Islet of Langerhans (tissue), 1 donor: ENCODE results near the gene LARP4.
"Not testable (repeated sequence)": the region's sequence is repeated elsewhere in the genome, so short reads cannot be mapped to it uniquely, and the experiment has no call there.

Source experiments
- FAIRE-seq: peaks from one replicate; lab custom pipeline; 2011; peaks lifted over from hg19 to GRCh38; lab: Jason Lieb, UNC

Gene LARP4

GRCh38 chr12:50401500-50402081 is 906 bp downstream of the LARP4 start:
- no peak for FAIRE-seq

- no peak for FAIRE-seq
Measured at GRCh38 chr12:50402264-50403000, 1.7 kb downstream of the LARP4 start.

GRCh38 chr12:50403001-50403440 is 2.3 kb downstream of the LARP4 start:
- no peak for FAIRE-seq

- no peak for FAIRE-seq
Measured at GRCh38 chr12:50404307-50404706, 3.6 kb downstream of the LARP4 start.

- FAIRE-seq = no peak
Measured at GRCh38 chr12:50411051-50411660, 10.5 kb downstream of the LARP4 start.

- FAIRE-seq = no peak
Measured at GRCh38 chr12:50415899-50416479, 15.3 kb downstream of the LARP4 start.

- no peak for FAIRE-seq
Measured at GRCh38 chr12:50419112-50419909, 18.6 kb downstream of the LARP4 start.

GRCh38 chr12:50422855-50423254 is 22.2 kb downstream of the LARP4 start:
- FAIRE-seq = not testable (repeated sequence)

- FAIRE-seq = not testable (repeated sequence)
Measured at GRCh38 chr12:50423342-50423741, 22.7 kb downstream of the LARP4 start.

- FAIRE-seq = no peak
Measured at GRCh38 chr12:50425589-50426258, 25.0 kb downstream of the LARP4 start.

GRCh38 chr12:50431656-50432055 is 31.0 kb downstream of the LARP4 start:
- not testable (repeated sequence) for FAIRE-seq

- no peak for FAIRE-seq
Measured at GRCh38 chr12:50440288-50440687, 39.6 kb downstream of the LARP4 start.

- FAIRE-seq = no peak
Measured at GRCh38 chr12:50441763-50442162, 41.1 kb downstream of the LARP4 start.

- no peak for FAIRE-seq
Measured at GRCh38 chr12:50442178-50442908, 41.7 kb downstream of the LARP4 start.

- not testable (repeated sequence) for FAIRE-seq
Measured at GRCh38 chr12:50449671-50450070, 49.0 kb downstream of the LARP4 start.

GRCh38 chr12:50452795-50453194 is 52.1 kb downstream of the LARP4 start:
- FAIRE-seq = no peak

GRCh38 chr12:50453872-50454271 is 53.2 kb downstream of the LARP4 start:
- FAIRE-seq = no peak

GRCh38 chr12:50458606-50459005 is 57.9 kb downstream of the LARP4 start:
- FAIRE-seq = no peak

GRCh38 chr12:50467439-50467838 is 66.8 kb downstream of the LARP4 start:
- no peak for FAIRE-seq

GRCh38 chr12:50477241-50477832 is 76.7 kb downstream of the LARP4 start:
- no peak for FAIRE-seq

GRCh38 chr12:50482571-50482970 is 81.9 kb downstream of the LARP4 start:
- no peak for FAIRE-seq
